ENCODE data around the gene PCDH8.

DNA sequence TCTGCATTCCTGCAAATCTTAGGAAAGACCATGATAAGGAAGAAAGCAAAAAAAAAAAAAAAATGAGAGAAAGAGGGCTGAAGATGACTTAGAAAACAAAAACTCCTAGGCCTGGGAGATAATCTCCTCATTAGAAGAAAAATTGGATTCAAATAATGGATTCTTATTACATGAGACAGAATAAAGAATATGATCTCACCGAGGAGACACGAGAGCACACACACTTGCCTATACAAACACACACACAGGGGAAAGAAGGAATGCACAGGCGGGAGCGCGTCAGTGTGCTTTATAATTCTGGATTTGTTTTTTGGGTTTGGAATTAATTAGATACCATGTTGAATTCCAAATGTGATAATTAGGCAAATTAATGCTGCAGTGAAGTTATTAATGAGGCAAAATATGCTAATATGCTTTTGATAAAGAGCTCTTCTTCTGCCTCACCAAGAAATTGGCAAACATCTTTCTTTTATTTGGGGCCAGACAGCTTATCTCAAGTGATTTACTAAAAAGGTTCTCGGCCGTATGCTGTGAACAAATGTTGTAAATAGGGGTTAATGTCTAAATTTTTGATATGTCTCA is 36.1 kb upstream of the PCDH8 start:
- no peak for TF ChIP-seq EZH2 (IDR thresholded peaks at IDR 0.05; ENCODE audit: insufficient read depth, poor library complexity, severe bottlenecking)
- TF ChIP-seq EZH2phosphoT487 (IDR thresholded peaks at IDR 0.05; ENCODE audit: insufficient read depth, low read depth): no peak

Measured in GM23248 (cell line).